ENCODE data around the gene SUCLG2.

SUCLG2 gene

GRCh38 chr3:67622652-67623051, 31.8 kb downstream of the SUCLG2 start:
- ChIA-PET CTCF (no interaction called here), POLR2A (no interaction called here)
- no peaks in the 10 kb centered on the region for H3K9me3 ChIP-seq (ENCODE audit: control insufficient read depth, insufficient read depth, low read depth, low read length)
- TF ChIP-seq ZNF416 (tag by site-specific recombination; IDR thresholded peaks at IDR 0.05) (no peak), ZSCAN18 (tag by site-specific recombination; IDR thresholded peaks at IDR 0.05) (no peak)
- H3K4me3 ChIP-seq (ENCODE audit: low read depth, low read length) = no peak overlapping the region
- no peaks in the 10 kb centered on the region for H3K4me1 ChIP-seq (ENCODE audit: control insufficient read depth, insufficient read depth, low read length)
- H3K27ac ChIP-seq (ENCODE audit: extremely low read depth, low read depth, low read length) = no peak overlapping the region
- no peaks in the 10 kb centered on the region for H3K36me3 ChIP-seq (ENCODE audit: control insufficient read depth in 2 of 2, insufficient read depth in 1 of 2, low read length in 2 of 2)

GRCh38 chr3:67620869-67621268, 33.5 kb downstream of the SUCLG2 start:
- CTCF ChIA-PET = no interaction called here
- no peak overlapping the region for H3K27ac ChIP-seq (ENCODE audit: extremely low read depth, low read depth, low read length)
- POLR2A ChIA-PET = interaction anchor here (0.6 kb wide), 1 partner anchor 1505 kb away, joined by 3 read pairs; no protein-coding TSS in a partner anchor

GRCh38 chr3:67619991-67620390, 34.4 kb downstream of the SUCLG2 start:
- no peaks in the 10 kb centered on the region for H3K4me1 ChIP-seq (ENCODE audit: control insufficient read depth, insufficient read depth, low read length)
- TF ChIP-seq ZNF157 (tag by site-specific recombination; IDR thresholded peaks at IDR 0.05) (no peak), REST (tag by site-specific recombination; IDR thresholded peaks at IDR 0.05) (no peak), ZNF398 (tag by site-specific recombination; IDR thresholded peaks at IDR 0.05) (no peak), ZNF677 (tag by site-specific recombination; IDR thresholded peaks at IDR 0.05) (no peak), KLF17 (tag by site-specific recombination; IDR thresholded peaks at IDR 0.05) (no peak), ZXDB (tag by site-specific recombination; IDR thresholded peaks at IDR 0.05) (no peak), EGR2 (tag by site-specific recombination; IDR thresholded peaks at IDR 0.05; ENCODE audit: low read depth) (no peak), ZNF292 (tag by site-specific recombination; IDR thresholded peaks at IDR 0.05; ENCODE audit: borderline replicate concordance, low read depth) (no peak), SETDB1 (IDR thresholded peaks at IDR 0.05; ENCODE audit: insufficient read length, low read length) (no peak), ZEB2 (tag by site-specific recombination; IDR thresholded peaks at IDR 0.05) (no peak), ZSCAN16 (tag by site-specific recombination; IDR thresholded peaks at IDR 0.05) (no peak), GLI4 (tag by site-specific recombination; IDR thresholded peaks at IDR 0.05) (no peak), ZNF580 (tag by site-specific recombination; IDR thresholded peaks at IDR 0.05) (no peak), FEZF1 (tag by site-specific recombination; IDR thresholded peaks at IDR 0.05) (no peak)
- ChIA-PET POLR2A (no interaction called here), CTCF (no interaction called here)
- no peak overlapping the region for H3K27ac ChIP-seq (ENCODE audit: extremely low read depth, low read depth, low read length)
- no peak overlapping the region for H3K4me3 ChIP-seq (ENCODE audit: low read depth, low read length)
- peaks cover 0 to 7% of the 10 kb centered on the region in 2 experiments; a peak in 1 of 3 replicates for H3K36me3 ChIP-seq (ENCODE audit: control insufficient read depth in 2 of 2, insufficient read depth in 1 of 2, low read length in 2 of 2)
- no peaks in the 10 kb centered on the region for H3K9me3 ChIP-seq (ENCODE audit: control insufficient read depth, insufficient read depth, low read depth, low read length)

More at GRCh38 chr3:67620869-67621268, 33.5 kb downstream of the SUCLG2 start:
- H3K4me3 ChIP-seq (ENCODE audit: low read depth, low read length) = no peak overlapping the region
- TF ChIP-seq ZEB2 (tag by site-specific recombination; IDR thresholded peaks at IDR 0.05) (no peak), ZBTB49 (tag by site-specific recombination; IDR thresholded peaks at IDR 0.05; ENCODE audit: low read depth) (no peak)
- no peaks in the 10 kb centered on the region for H3K9me3 ChIP-seq (ENCODE audit: control insufficient read depth, insufficient read depth, low read depth, low read length)
- H3K4me1 ChIP-seq (ENCODE audit: control insufficient read depth, insufficient read depth, low read length) = no peaks in the 10 kb centered on the region
- peaks cover 0 to 7% of the 10 kb centered on the region in 2 experiments; a peak in 1 of 3 replicates for H3K36me3 ChIP-seq (ENCODE audit: control insufficient read depth in 2 of 2, insufficient read depth in 1 of 2, low read length in 2 of 2)
